DND-41 (cell line): ENCODE results near the gene CHIT1.

Experiments
- ATAC-seq: fragments of 200-7000 bp; cut with Tn5 transposase; 3 replicates; pipeline ENCODE4 v1.9.1; 2021; ENCODE audit warnings: low read depth; ENCODE audit not compliant: insufficient read depth
- DNase-seq: peaks from one replicate; pipeline ENCODE4 v3.0.0-alpha.2; 2020
- H2AFZ ChIP-seq: 2 replicates; pipeline ENCODE4 v1.6.0; 2012; ENCODE audit warnings: low read depth, low read length
- H3K27ac ChIP-seq: 2 replicates; pipeline ENCODE4 v1.5.1; 2012; ENCODE audit warnings: low read length, inconsistent platforms
- H3K27me3 ChIP-seq: fragments of 200-600 bp; sonication (generic); 2 replicates; pipeline ENCODE4 v1.6.0; 2012; ENCODE audit warnings: low read length, mild to moderate bottlenecking, inconsistent platforms; ENCODE audit not compliant: insufficient read depth, poor library complexity
- H3K36me3 ChIP-seq: 2 replicates; pipeline ENCODE4 v1.5.1; 2012; ENCODE audit warnings: low read length, inconsistent platforms; ENCODE audit not compliant: insufficient read depth
- H3K4me1 ChIP-seq: 2 replicates; pipeline ENCODE4 v1.5.1; 2012; ENCODE audit warnings: mild to moderate bottlenecking, low read length; ENCODE audit not compliant: insufficient read depth
- H3K4me2 ChIP-seq: 2 replicates; pipeline ENCODE4 v1.6.0; 2012; ENCODE audit warnings: mild to moderate bottlenecking, moderate library complexity, low read length, inconsistent platforms; ENCODE audit not compliant: insufficient read depth
- H3K4me3 ChIP-seq, 2 experiments: fragments of 200-600 bp in 1 of 2; shearing (Covaris generic) in 1 of 2; 2 replicates each; pipeline ENCODE4 v1.5.1; 2012 to 2016; ENCODE audit warnings: inconsistent platforms in 2 of 2, low read length in 2 of 2, mild to moderate bottlenecking in 2 of 2, low read depth in 1 of 2, moderate library complexity in 1 of 2
- H3K79me2 ChIP-seq: 2 replicates; pipeline ENCODE4 v1.6.0; 2012; ENCODE audit warnings: low read length, inconsistent platforms; ENCODE audit not compliant: insufficient read depth
- H3K9ac ChIP-seq: 2 replicates; pipeline ENCODE4 v1.6.0; 2012; ENCODE audit warnings: low read depth, mild to moderate bottlenecking, inconsistent platforms, low read length, moderate library complexity
- H3K9me3 ChIP-seq: 2 replicates; pipeline ENCODE4 v1.5.1; 2012; ENCODE audit warnings: low read length, moderate library complexity, mild to moderate bottlenecking, inconsistent platforms; ENCODE audit not compliant: insufficient read depth, severe bottlenecking
- H4K20me1 ChIP-seq: 2 replicates; pipeline ENCODE4 v1.6.0; 2012; ENCODE audit warnings: low read length; ENCODE audit not compliant: insufficient read depth
- CTCF ChIP-seq: IDR thresholded peaks from 2 replicates; pipeline ENCODE4 v1.5.1; 2012; ENCODE audit warnings: borderline replicate concordance, low read length, moderate library complexity, mild to moderate bottlenecking; ENCODE audit not compliant: poor library complexity, severe bottlenecking; ENCODE audit errors: extremely low read depth
- EZH2 ChIP-seq: IDR thresholded peaks from 3 replicates; pipeline ENCODE4 v1.6.1; 2012; ENCODE audit warnings: borderline replicate concordance, low read depth, mild to moderate bottlenecking, moderate library complexity, low read length, inconsistent platforms; ENCODE audit not compliant: severe bottlenecking

The CHIT1 gene

DNA sequence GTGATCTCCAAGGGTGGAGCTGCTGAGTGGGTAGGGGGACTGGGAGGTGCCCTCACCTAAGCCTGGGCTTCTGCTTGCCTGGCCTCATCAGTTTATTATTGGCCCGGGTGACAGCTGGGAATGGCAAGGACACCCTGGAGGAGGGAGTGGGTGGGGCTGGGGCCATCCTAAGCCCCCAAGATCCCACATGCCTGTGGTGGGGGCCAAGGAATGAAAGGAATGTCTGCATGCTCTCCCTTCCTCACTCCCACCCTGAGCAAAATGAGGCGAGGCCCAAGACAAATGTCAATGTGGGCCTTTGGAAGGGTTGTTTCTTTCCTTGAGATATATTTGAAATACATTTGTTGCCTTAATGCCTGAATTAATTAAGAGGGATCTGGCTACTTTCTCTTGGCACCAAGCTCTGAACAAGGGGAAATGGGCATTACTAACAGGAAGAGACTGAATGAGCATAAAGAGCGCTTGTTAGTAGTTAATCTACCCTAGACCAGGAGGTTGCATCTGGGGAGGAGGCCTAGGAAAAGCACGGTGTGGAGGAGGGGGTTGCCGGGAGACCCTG, 23.3 kb downstream of the CHIT1 start:
- no peaks in the 10 kb centered on the region for H3K36me3 ChIP-seq
- no peaks in the 10 kb centered on the region for H4K20me1 ChIP-seq
- no peak overlapping the region for H3K27ac ChIP-seq
- no peaks in the 10 kb centered on the region for H3K4me1 ChIP-seq
- H3K4me2 ChIP-seq: no peak overlapping the region
- DNase-seq (no peak), ATAC-seq (no peak)
- no peaks in the 10 kb centered on the region for H3K79me2 ChIP-seq
- H3K9me3 ChIP-seq: no peaks in the 10 kb centered on the region
- H3K27me3 ChIP-seq: peaks cover 12% of the 10 kb centered on the region
- H3K4me3 ChIP-seq: no peak overlapping the region
- no peak for TF ChIP-seq CTCF
- no peak for TF ChIP-seq EZH2
- H3K9ac ChIP-seq: no peak overlapping the region
- H2AFZ ChIP-seq: no peak overlapping the region

- no peaks in the 10 kb centered on the region for H3K9me3 ChIP-seq
- H3K27ac ChIP-seq: no peak overlapping the region
- H3K36me3 ChIP-seq: no peaks in the 10 kb centered on the region
- TF ChIP-seq CTCF (no peak), EZH2 (no peak)
- no peak for ATAC-seq
- no peak overlapping the region for H3K4me3 ChIP-seq
- no peak overlapping the region for H2AFZ ChIP-seq
- no peak overlapping the region for H3K9ac ChIP-seq
- H3K4me2 ChIP-seq: no peak overlapping the region
- no peaks in the 10 kb centered on the region for H3K4me1 ChIP-seq
- DNase-seq: no peak
- no peaks in the 10 kb centered on the region for H4K20me1 ChIP-seq
- H3K79me2 ChIP-seq: no peaks in the 10 kb centered on the region
- peaks cover 15% of the 10 kb centered on the region for H3K27me3 ChIP-seq
Observed at GRCh38 chr1:203204756-203205155, 24.7 kb downstream of the CHIT1 start.

DNA sequence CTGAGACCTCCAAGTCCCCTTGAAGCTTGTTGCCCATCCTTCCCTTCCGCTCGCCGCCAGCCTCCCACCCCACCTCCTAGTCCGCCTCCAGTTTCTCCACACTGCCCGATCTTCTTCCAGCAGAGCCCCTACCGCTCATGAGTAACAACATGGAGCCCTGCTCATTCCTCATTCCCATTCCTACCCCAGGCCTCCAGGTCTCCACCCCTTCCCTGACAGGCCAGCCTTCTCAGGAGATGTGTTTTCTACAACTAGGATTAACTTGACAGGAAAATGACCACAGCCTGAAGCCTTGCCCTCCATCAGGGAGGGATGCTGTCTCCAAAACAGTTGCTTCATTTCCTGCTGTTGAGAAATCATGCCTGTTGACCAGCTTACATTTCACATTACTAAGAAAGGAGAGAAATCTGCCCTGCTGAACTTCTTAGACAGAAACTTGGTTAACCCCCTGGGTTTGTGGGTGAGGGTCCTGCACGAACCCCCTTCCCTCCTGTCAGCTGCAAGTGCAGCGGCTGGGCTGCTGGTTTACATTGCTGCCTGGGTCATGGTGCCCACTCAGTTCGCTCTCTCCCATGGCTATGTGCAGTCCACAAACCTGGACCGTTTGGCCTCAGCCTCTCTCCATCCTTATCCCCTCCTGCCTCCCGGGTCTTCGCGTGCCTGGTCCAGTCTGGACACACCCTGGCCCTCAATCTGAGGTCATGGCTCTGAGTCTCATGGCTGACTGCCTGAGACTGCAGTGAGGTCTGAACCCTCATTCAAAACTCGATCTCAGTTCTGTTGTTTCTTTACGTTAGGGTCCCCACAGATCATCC, 26.8 kb downstream of the CHIT1 start:
- TF ChIP-seq CTCF (no peak), EZH2 (no peak)
- Histone ChIP-seq H3K9ac (no peak overlapping the region), H3K4me2 (no peak overlapping the region)

More for the DNA sequence above, 26.8 kb downstream of the CHIT1 start:
- DNase-seq (no peak), ATAC-seq (no peak)
- Histone ChIP-seq H3K4me1 (no peaks in the 10 kb centered on the region), H3K27ac (no peak overlapping the region), H2AFZ (no peak overlapping the region), H3K79me2 (no peaks in the 10 kb centered on the region), H3K36me3 (no peaks in the 10 kb centered on the region), H3K9me3 (no peaks in the 10 kb centered on the region), H4K20me1 (no peaks in the 10 kb centered on the region), H3K27me3 (peaks cover 18% of the 10 kb centered on the region), H3K4me3 (no peak overlapping the region)
